HEK293T (cell line): ENCODE results near the gene COL4A6.
"Not testable (repeated sequence)": the region's sequence is repeated elsewhere in the genome, so short reads cannot be mapped to it uniquely, and the experiment has no call there.

Experiments used
- CTCF ChIA-PET: fragments of 350-600 bp; formaldehyde crosslinking; extraction: SDS; loops from one replicate; lab custom pipeline; 2021; ENCODE audit warnings: antibody characterized with exemption, inconsistent platforms; lab: Yijun Ruan, JAX
- POLR2A ChIA-PET: fragments of 350-600 bp; formaldehyde crosslinking; extraction: SDS; loops from one replicate; lab custom pipeline; 2020; ENCODE audit warnings: antibody characterized with exemption, inconsistent platforms; lab: Yijun Ruan, JAX
- DNase-seq: peaks from one replicate; pipeline ENCODE4 v3.0.0; 2012; ENCODE audit warnings: mixed read lengths; ENCODE audit errors: extremely low spot score
- ARNT ChIP-seq: fragments of 450-650 bp; IDR thresholded peaks from 2 replicates; pipeline ENCODE4 v1.6.1; 2017; ENCODE audit warnings: mild to moderate bottlenecking
- BHLHE40 ChIP-seq: fragments of 450-650 bp; IDR thresholded peaks from 2 replicates; pipeline ENCODE4 v1.6.1; 2016; ENCODE audit warnings: mild to moderate bottlenecking, moderate library complexity, borderline replicate concordance
- CTBP1 ChIP-seq: fragments of 450-650 bp; IDR thresholded peaks from 2 replicates; pipeline ENCODE4 v1.6.1; 2016; ENCODE audit warnings: borderline replicate concordance
- ELF4 ChIP-seq: fragments of 450-650 bp; IDR thresholded peaks from 2 replicates; pipeline ENCODE4 v1.6.1; 2017; ENCODE audit warnings: antibody characterized with exemption
- FOXA1 ChIP-seq: fragments of 450-650 bp; IDR thresholded peaks from 2 replicates; pipeline ENCODE4 v1.6.1; 2016; ENCODE audit warnings: mild to moderate bottlenecking
- FOXK2 ChIP-seq: fragments of 450-650 bp; IDR thresholded peaks from 2 replicates; pipeline ENCODE4 v1.6.1; 2016; ENCODE audit warnings: mild to moderate bottlenecking
- FOXM1 ChIP-seq: fragments of 450-650 bp; IDR thresholded peaks from 2 replicates; pipeline ENCODE4 v1.6.1; 2017; ENCODE audit warnings: mild to moderate bottlenecking, borderline replicate concordance
- HDGF ChIP-seq: fragments of 450-650 bp; IDR thresholded peaks from 2 replicates; pipeline ENCODE4 v1.6.1; 2017; ENCODE audit warnings: antibody characterized with exemption, borderline replicate concordance
- L3MBTL2 ChIP-seq: fragments of 450-650 bp; conservative IDR thresholded peaks from 2 replicates; pipeline ENCODE4 v1.6.1; 2016; ENCODE audit warnings: mild to moderate bottlenecking
- LEF1 ChIP-seq: fragments of 450-650 bp; IDR thresholded peaks from 2 replicates; pipeline ENCODE4 v1.6.1; 2017; ENCODE audit warnings: mild to moderate bottlenecking, borderline replicate concordance
- NFRKB ChIP-seq: fragments of 450-650 bp; IDR thresholded peaks from 2 replicates; pipeline ENCODE4 v1.6.1; 2016; ENCODE audit warnings: mild to moderate bottlenecking, moderate library complexity
- SP1 ChIP-seq: fragments of 450-650 bp; IDR thresholded peaks from 2 replicates; pipeline ENCODE4 v1.6.1; 2017
- SUZ12 ChIP-seq: fragments of 450-650 bp; IDR thresholded peaks from 2 replicates; pipeline ENCODE4 v1.6.1; 2016; ENCODE audit warnings: mild to moderate bottlenecking
- TARDBP ChIP-seq: fragments of 450-650 bp; IDR thresholded peaks from 2 replicates; pipeline ENCODE4 v1.6.1; 2016
- ZNF384 ChIP-seq: fragments of 450-650 bp; IDR thresholded peaks from 2 replicates; pipeline ENCODE4 v1.6.1; 2016
- TF ChIP-seq, protein P1 (sequence below): fragments of 450-650 bp; IDR thresholded peaks from 2 replicates; pipeline ENCODE4 v1.6.1; 2016

Gene COL4A6

GRCh38 chrX:108396188-108396891, 41.9 kb downstream of the COL4A6 start:
- POLR2A ChIA-PET = no interaction called here
- no peak for DNase-seq
- TF ChIP-seq L3MBTL2 = no peak
- TF ChIP-seq BHLHE40 = no peak
- TF ChIP-seq FOXA1 = no peak
- TF ChIP-seq, protein P1, sequence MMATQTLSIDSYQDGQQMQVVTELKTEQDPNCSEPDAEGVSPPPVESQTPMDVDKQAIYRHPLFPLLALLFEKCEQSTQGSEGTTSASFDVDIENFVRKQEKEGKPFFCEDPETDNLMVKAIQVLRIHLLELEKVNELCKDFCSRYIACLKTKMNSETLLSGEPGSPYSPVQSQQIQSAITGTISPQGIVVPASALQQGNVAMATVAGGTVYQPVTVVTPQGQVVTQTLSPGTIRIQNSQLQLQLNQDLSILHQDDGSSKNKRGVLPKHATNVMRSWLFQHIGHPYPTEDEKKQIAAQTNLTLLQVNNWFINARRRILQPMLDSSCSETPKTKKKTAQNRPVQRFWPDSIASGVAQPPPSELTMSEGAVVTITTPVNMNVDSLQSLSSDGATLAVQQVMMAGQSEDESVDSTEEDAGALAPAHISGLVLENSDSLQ = no peak
- no peak for TF ChIP-seq NFRKB
- TF ChIP-seq ZNF384 = no peak
- CTCF ChIA-PET = no interaction called here

DNA sequence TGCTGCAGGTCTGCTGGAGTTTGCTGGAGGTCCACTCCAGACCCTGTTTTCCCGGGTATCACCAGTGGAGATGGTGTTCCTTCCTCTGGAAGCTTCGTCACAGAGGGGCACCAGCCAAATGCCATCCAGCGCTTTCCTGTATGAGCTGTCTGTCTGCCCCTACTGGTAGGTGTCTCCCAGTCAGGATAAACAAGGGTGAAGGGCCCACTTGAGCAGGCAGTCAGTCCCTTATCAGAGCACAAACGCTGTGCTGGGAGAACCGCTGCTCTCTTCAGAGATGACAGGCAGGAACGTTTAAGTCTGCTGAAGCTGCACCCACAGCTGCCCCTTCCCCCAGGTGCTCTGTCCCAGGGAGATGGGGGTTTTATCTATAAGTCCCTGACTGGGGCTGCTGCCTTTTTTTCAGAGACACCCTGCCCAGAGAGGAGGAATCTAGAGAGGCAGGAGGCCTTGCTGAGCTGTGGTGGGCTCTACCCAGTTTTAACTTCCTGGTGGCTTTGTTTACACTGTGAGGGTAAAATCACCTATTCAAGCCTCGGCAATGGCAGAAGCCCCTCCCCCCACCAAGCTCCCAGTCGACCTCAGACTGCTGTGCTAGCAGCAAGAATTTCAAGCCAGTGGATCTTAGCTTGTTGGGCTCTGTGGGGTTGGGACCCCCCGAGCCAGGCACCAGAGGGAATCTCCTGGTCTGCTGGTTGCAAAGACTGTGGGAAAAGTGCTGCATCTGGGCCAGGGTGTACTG, 47.1 kb downstream of the COL4A6 start:
- DNase-seq, CTCF ChIA-PET, POLR2A ChIA-PET: not testable (repeated sequence)

DNA sequence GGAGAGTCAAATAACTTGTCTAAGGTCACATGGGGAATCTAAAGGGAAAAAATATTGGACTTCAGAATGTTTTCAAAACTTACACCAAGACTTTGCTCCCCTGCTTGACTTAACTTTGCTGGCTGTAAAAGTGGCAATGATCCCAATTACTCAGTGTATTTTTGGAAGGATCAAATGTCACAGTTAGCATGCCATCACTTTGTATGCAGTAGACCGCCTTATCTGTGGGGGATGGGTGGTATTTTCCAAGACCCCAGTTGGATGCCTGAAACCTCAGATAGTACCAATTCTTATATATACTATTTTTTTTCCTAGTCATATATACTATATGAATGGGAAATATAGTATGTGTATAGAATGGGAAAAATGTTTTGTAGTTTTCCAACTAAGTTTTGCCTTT, 53.4 kb downstream of the COL4A6 start:
- CTCF ChIA-PET = no interaction called here
- DNase-seq = no peak
- POLR2A ChIA-PET = no interaction called here
- no peak for TF ChIP-seq TARDBP
- TF ChIP-seq ARNT = no peak
- TF ChIP-seq ZNF384 = no peak
- TF ChIP-seq FOXM1 = no peak
- no peak for TF ChIP-seq SUZ12
- TF ChIP-seq LEF1 = no peak
- TF ChIP-seq BHLHE40 = no peak
- no peak for TF ChIP-seq ELF4
- no peak for TF ChIP-seq SP1
- no peak for TF ChIP-seq HDGF
- TF ChIP-seq, protein P1 = no peak
- no peak for TF ChIP-seq L3MBTL2
- no peak for TF ChIP-seq NFRKB
- no peak for TF ChIP-seq FOXA1
- no peak for TF ChIP-seq FOXK2
- TF ChIP-seq CTBP1 = no peak

DNA sequence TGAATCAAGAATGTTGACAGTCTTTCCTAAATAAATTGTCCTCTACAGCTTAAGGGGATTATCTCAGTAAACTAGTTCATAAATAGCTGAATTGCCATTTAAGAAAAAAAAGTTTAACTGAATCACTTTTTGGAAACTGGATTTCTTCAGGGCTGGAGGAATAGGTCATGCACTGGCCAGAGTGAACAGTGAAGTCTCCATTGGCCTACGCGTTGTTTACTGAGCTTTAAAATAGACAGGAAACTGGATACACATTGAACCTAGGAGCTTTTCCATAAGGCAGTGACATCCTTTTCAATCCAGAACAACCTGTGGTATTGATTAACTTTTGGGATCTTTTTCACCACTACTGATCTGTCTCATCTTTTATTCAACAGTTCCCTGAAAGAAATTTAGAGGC, 58.0 kb downstream of the COL4A6 start:
- no peak for DNase-seq
- CTCF ChIA-PET = no interaction called here

GRCh38 chrX:108376821-108377220, 61.4 kb downstream of the COL4A6 start:
- DNase-seq, CTCF ChIA-PET, POLR2A ChIA-PET: not testable (repeated sequence)

More for the DNA sequence above, 58.0 kb downstream of the COL4A6 start:
- POLR2A ChIA-PET = no interaction called here
- TF ChIP-seq L3MBTL2 (no peak), SUZ12 (no peak), FOXA1 (no peak), HDGF (no peak), ELF4 (no peak), ARNT (no peak), ZNF384 (no peak), NFRKB (no peak), LEF1 (no peak), SP1 (no peak), BHLHE40 (no peak), FOXK2 (no peak)
- TF ChIP-seq, protein P1 = no peak

GRCh38 chrX:108375591-108375990, 62.6 kb downstream of the COL4A6 start:
- POLR2A ChIA-PET, CTCF ChIA-PET, DNase-seq: not testable (repeated sequence)

GRCh38 chrX:108366644-108367406, 71.4 kb downstream of the COL4A6 start:
- ChIA-PET POLR2A (no interaction called here), CTCF (no interaction called here)
- no peak for DNase-seq
- TF ChIP-seq TARDBP = no peak
